Stromal cell of bone marrow (primary cell): Measurements from ENCODE around the gene FDX1.
"Not testable (repeated sequence)": the region's sequence is repeated elsewhere in the genome, so short reads cannot be mapped to it uniquely, and the experiment has no call there.

Experiments
- DNase-seq: peaks from one replicate; pipeline ENCODE4 v3.0.0-alpha.2; 2012; ENCODE audit warnings: low read depth

Gene FDX1, protein sequence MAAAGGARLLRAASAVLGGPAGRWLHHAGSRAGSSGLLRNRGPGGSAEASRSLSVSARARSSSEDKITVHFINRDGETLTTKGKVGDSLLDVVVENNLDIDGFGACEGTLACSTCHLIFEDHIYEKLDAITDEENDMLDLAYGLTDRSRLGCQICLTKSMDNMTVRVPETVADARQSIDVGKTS

DNA sequence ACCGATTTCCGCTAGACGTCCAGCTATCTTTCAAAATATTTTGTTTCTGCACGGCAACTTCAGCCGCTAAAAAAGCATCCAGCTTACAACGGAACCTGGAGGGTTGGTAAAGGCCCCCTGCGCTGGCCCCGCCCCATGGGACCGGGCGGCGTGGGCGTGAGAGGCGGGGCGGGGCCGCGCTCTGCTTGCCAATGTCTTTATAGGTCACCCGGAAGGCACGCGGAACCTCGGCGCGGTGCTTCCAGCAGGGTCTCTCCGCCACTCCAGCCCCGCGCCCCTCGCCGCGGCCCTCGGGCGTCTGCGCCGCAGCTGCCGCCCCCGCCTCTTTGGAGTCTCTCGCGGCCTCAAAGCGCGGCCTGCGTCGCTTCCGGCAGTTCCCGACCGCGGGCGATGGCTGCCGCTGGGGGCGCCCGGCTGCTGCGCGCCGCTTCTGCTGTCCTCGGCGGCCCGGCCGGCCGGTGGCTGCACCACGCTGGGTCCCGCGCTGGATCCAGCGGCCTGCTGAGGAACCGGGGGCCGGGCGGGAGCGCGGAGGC lies at the start of gene FDX1:
Gene FDX1, plus strand, starts transcription at position 218 of the 536 bp plus-strand sequence. Its CDS starts 173 bp downstream, at position 391.
- peak; percentile 43 for DNase-seq

DNA sequence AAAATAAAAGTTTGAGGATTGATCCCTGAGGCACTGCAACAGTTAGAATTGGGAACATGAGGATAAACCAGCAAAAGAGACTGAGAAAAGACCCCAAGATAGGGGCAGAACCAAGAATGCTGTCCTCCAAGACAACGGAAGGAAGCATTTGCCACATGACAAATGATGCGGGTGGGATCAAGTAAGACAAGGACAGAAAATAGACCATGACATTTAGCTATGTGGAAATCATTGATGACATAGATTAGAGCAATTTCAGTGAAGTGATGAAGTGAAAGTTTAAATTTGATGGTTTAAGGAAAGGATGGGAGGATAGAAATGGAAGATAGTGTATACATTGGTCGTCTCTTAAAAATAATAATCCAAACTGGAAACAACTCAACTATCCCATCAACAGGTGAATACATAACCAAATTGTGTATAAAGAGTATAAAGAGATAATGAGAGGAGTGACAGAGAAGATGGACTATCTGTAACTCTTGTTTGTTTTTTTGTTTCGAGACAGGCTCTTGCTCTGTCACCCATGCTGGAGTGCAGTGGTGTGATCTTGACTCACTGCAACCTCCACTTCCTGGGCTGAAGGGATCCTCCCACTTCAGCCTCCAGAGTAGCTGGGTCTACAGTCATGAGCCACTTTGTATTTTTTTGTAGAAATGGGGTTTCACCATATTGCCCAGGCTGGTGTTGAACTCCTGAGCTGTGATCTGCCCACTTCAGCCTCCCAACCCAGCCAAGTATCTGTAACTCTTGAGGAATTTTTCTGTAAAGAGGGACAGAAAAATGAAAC lies 48.7 kb upstream of the FDX1 start:
- no peak for DNase-seq

DNA sequence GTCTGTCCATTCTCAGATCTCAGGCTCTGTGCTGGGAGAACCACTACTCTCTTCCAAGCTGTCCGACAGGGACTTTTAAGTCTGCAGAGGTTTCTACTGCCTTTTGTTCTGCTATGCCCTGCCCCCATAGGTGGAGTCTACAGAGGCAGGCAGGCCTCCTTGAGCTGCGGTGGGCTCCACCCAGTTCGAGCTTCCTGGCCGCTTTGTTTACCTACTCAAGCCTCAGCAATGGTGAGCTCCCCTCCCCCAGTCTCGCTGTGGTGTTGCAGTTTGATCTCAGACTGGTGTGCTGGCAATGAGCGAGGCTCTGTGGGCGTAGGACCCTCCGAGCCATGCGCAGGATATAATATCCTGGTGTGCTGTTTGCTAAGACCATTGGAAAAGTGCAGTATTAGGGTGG lies 41.5 kb upstream of the FDX1 start:
- DNase-seq: not testable (repeated sequence)

DNA sequence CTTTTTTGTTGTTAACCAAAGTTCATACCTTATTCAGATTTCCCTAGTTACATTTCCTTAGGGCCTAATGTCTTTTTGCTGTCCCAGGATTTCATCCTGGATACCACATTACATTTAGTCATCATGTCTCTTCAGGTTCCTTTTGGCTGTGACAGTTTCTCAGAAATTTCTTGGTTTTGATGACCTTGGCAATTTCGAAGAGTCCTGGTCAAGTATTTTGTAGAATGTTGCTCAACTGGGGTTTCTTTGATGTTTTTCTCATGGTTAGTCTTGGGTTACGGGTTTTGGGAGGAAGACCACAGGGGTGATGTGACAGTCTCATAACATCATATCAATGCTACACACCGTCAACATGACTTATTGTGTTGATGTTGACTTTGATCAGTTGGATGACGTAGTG lies 39.8 kb upstream of the FDX1 start:
- DNase-seq: no peak

DNA sequence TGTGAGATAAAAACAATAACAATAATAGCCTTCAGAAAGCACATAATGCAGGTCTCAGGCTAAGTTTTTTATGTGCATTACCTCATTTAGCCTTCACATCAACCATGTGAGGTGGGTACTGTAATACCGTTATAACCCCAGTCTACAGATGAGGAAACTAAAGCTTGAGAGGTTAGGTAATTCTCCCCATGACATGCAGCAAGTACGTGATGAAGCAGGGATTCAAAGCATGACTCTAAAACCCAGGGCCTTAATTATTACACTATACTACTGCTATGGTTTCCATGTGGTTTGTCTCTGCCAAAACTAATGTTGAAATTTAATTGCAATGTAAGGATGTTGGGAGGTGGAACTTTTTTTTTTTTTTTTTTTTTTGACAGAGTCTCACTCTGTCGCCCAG lies 37.7 kb upstream of the FDX1 start:
- no peak for DNase-seq

DNA sequence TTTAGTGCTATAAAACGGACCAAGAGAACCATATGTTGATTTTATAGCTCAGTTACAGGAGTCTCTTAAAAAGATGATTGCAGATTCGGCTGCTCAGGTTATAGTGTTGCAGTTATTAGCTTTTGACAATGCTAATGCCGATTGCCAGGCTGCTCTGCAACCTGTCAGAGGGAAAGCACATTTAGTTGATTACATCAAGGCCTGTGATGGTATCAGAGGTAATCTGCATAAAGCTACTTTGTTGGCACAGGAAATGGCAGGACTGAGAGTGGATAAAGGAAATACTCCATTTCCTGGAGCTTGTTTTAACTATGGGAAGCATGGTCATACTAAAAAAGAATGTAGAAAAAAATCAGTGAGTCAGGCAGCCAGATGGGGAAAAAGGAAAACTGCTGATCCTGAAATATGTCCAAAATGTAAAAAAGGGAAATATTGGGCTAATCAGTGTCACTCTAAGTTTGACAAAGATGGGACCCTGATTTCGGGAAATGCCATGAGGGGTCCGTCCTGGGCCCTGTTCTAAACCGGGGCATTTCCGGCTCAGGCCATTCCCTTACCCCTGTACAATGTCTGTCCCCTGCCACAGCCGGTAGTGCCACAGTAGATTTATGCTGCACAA lies 32.0 kb upstream of the FDX1 start:
- not testable (repeated sequence) for DNase-seq

DNA sequence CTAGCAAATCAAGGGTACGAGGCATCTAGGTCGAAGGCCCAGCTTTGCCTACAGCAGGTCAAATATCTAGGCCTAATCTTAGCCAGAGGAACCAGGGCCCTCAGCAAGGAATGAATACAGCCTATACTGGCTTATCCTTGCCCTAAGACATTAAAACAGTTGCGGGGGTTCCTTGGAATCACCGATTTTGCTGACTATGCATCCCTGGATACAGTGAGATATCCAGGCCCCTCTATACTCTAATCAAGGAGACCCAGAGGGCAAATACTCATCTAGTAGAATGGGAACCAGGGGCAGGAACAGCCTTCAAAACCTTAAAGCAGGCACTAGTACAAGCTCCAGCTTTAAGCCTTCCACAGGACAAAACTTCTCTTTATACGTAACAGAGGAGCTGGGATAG lies 26.2 kb upstream of the FDX1 start:
- not testable (repeated sequence) for DNase-seq

DNA sequence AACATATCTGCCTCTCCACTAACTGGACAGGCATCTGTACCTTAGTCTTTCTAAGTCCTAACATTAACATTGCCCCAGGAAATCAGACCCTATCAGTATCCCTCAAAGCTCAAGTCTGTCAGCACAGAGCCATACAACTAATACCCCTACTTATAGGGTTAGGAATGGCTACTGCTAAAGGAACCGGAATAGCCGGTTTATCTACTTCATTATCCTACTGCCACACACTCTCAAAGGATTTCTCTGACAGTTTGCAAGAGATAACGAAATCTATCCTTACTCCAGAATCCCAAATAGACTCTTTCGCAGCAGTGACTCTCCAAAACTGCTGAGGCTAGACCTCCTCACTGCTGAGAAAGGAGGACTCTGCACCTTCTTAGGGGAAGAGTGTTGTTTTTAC lies 24.1 kb upstream of the FDX1 start:
- not testable (repeated sequence) for DNase-seq

DNA sequence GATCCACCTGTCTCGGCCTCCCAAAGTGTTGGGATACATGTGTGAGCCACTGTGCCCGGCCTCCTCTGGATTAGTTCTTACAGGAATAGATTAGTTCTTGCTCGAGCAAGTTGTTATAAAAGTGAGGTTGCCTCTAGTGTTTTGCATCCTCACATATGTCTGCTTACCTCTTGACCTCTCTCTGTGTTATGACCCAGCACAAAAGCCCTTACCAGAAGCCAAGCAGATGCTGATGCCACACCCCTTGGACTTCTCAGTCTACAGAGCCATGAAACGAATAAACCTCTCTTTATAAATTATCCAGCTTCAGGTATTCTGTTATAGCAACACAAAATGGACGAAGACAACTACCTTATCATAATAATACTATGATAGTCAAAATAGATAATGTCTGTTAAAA lies 22.4 kb upstream of the FDX1 start:
- no peak for DNase-seq

DNA sequence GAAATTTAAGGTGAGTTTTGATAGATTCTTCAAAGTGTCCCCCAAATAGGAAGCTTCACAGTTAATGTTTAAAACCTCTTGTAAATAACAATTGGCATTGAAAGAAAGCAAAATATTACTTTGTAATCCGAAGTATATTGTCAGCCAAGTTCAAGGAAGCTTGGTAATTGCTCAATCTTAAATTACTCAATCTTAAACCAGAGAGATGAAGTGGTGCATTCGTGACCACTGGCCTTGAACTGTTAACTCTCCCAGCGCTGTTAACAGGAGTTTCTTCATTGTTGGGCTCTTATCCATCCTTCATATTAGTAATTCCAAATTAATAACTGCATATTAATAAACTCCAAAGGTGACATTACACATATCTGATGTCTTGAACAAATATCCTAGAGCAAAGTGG lies 20.6 kb upstream of the FDX1 start:
- DNase-seq: peak; percentile 25

DNA sequence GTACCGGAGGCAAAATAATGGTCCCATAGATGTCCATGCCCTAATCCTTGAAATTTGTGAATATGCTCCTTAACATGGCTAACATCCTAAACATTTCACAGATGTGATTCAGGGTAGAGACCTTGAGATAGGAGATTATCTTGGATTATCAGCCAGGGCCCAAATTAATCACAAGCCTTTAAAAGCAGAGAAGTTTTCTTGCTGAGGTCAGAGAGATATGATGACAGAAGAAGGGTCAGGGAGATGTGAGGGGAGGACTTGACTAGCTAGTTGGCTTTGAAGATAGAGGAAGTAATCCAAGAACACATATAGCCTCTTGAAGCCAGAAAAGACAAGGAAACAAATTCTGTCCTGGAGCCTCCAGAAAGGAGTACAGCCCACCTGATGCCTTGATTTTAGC lies 19.1 kb upstream of the FDX1 start:
- DNase-seq: no peak

DNA sequence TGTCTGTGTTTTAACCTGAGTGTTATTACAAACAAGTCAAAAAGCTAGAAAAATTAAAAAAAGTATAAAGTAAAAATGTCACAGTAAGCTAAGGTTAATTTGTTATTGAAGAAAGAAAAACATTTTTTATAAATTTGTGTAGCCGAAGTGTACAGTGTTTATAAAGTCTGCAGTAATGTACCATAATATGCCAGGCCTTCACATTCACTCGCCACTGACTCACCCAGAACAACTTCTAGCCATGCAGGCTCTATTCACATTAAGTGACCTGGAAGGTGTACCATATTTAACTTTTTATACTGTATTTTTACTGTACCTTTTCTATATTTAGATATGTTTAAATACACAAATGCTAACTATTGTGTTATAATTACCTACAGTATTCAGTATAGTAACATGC lies 14.7 kb upstream of the FDX1 start:
- DNase-seq: no peak

DNA sequence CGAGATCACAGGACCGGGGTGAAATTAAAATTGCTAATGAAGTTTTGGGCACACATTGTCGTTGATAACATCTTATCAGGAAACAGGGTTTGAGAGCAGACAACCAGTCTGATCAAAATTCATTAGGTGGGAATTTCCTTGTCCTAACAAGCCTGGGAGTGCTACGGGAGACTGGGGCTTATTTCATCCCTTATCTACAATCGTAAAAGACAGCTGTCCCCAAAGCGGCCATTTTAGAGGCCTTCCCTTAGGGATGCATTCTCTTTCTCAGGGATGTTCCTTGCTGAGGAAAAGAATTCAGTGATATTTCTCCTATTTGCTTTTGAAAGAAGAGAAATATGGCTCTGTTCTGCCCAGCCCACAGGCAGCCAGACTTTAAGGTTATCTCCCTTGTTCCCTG lies 8.1 kb upstream of the FDX1 start:
- not testable (repeated sequence) for DNase-seq

DNA sequence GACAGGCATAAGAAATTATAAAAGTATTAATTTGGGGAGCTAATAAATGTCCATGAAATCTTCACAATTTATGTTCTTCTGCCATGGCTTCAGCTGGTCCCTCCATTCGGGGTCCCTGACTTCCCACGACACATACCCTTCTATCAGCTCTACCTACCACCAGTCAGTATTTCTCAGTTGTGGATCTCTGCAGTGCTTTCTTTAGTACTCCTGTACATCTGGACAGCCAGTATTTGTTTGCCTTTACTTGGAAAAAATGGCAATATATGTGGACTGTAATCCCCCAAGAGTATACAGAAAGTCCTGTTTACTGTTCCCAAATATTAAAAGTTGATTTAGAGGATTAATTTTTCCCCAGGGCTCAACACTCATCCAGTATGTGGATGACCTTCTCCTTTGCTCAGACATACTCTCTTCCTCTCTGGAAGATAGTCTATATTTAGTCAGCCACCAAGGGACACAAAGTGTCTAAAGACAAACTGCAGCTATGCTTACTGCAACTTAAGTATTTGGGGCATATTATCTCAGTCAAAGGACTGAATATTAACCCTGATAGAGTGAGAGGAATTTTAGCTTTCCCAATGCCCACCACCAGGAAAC lies 7.3 kb upstream of the FDX1 start:
- DNase-seq: no peak

DNA sequence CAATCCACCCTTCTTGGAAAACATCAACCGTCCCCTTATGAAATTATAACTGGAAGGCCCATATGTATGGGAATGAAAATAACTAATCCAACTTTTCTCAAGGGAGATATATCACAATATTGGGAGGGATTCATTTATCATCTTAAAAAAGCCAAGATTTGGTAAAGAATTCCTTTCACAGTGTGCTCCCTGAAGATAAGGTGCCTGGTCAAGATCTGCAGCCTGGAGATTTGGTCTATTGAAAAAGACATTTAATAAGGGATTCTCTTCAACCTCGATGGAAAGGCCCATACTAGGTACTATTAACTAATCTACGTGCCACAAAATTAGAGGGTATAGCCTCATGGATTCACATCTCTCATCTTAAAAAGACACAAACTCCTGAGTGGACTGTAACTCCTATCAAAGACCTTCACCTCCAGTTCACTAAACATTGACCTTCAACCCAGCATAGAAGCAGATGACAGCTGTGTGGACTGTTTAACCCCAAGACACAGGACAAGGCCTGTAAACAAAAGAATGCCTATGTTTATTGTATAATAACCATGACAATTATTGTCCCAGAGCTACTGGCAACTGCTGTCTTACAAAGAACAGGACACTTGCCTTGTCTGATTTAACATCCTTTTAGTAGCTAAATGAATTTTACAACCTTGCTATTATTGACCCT lies 4.8 kb upstream of the FDX1 start:
- DNase-seq: no peak

DNA sequence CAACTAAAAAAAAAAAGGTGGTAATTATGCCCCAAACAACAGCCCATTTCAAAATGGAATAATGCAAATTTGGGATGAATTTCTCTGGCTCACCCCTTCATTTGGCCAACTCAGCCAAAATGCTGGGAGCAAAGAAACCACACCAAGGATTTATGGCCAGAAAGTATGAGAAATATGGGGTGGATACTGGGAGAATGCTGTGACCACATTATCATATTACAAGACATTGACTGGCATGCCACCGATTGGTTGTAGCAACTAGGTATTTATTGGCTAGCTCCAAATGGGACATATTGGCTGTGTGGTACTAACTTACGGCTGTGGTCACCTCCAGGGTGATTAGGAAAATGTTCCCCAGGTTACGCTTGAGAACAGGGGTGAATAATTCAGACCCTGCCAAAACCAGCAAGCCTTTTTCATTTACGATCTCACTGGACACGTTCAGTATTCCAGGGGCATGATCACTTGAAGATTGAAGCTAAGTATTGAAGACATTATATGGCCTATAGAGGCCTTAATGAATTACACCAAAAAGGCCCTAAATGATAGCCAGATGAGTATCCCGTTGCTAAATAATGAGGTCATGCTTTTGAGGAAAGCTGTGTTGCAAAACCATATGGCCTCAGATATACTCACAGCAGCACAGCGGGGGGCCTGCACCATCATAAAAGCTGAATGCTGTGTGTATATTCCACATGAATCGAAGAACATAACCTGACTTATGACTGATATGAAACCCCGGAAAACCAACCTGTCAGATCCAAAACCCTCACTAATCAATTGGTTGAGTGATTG lies 3.8 kb upstream of the FDX1 start:
- DNase-seq: peak; percentile 61

DNA sequence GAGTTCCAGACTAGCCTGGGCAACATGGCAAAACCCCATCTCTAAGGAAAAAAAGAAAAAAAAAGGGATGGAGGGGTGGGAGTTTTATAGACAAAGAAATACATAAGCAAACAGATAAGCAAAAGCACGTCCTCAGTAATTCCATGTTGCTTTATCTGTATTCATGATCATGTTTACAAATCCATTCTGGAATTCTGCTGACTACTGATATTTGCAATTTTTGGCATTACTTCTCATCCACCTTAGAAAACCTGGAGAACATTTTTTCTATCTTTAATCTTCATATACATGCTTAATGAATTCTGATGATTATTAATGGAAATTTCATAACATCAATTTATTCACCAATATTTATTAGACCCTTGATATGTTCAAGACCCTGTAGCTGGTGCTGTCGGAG lies 1.7 kb upstream of the FDX1 start:
- DNase-seq: no peak

DNA sequence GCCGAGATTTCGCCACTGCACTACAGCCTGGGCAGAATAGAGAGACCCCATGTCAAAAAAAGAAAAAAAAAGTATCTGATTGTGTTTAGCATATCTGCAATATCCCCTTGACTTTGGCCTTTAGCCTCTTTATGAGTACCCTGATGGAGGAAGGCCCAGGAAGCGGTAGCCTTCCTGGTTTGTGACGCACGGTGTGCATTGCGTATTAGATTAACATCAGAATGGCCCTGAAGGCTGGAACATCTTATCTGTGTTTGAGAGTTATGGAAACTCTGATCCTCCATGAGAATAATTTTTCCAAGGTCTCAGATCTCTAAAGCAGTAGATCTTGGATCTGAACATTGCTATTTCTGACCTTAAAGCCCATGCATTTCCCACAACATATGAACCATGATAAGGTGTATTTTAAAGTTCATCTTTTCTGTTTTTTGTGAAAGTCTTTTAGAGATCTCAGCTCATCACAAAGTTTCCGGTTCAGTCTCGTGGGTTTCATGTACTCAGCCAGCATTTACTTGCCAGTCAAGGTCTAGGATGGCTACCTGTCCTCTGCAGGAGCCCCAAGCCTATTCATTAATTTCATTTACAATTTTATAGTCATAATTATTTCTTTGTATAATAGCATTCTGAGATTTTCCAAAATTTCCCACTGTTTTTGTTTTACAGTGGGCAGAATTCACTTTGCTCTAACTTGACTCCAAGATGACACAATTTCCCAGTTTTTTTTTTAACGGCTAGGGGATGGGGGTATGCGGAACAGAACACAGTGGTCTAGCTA lies 605 bp upstream of the FDX1 start:
- no peak for DNase-seq

DNA sequence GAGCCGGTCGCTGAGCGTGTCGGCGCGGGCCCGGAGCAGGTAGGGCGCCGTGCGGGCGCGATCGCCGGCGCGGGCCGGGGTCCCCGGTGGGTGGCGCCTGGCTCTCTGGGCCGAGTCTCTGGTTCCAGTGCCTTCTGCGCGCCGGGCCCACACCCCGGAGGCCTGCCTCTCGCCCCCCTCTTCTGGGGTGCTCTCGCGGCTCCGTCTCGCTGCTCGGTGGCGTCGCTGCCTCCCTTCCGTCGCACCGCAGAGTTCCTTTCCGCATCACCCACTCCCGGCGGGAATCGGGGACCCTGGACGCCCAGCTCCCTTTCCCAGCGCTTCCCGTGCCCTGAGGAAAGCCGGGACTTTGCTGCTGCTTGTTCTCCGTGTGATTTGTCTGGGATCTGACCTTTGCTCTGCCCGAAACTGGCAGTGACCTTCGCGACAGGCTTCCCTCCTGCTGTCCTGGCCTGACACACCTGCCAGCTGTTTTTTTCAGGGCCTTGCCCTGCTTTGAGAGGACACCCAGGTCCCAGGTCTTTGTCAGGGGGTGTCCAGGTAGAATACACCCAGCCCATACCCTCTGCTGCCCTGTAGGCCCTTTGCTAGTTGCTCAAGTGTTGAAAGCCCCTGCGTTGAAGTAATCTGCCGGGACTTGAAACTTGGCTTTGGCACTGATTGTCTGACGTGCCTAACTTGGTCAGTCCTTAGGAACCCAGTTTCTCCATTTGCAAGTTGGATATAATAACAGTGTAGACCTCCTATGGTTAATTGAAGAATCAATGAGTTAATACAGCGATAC lies 711 bp downstream of the FDX1 start:
- no peak for DNase-seq
